OCI-LY7 (cell line): Measurements from ENCODE around the gene CENPU.

Experiments used
- CTCF ChIP-seq: fragments of 200-600 bp; sonication (generic); conservative IDR thresholded peaks from 2 replicates; pipeline ENCODE4 v1.5.1; 2014; ENCODE audit warnings: mild to moderate bottlenecking, antibody characterized with exemption, low read length, moderate library complexity, mixed read lengths
- EZH2phosphoT487 ChIP-seq: fragments of 200-600 bp; sonication (generic); IDR thresholded peaks from 2 replicates; pipeline ENCODE4 v1.6.1; 2018; ENCODE audit warnings: low read depth, borderline replicate concordance, mild to moderate bottlenecking, mixed run types, antibody characterized with exemption, low read length, moderate library complexity, mixed read lengths

GRCh38 chr4:184697956-184698355, 35.9 kb downstream of the CENPU start:
- TF ChIP-seq CTCF (no peak), EZH2phosphoT487 (no peak)
